ENCODE results near the gene STT3B. TPM values are rescaled to one million over a fixed set of nuclear protein-coding genes. Genes with fewer than 3 reads are reported as not detected.

STT3B gene
- total and polyA plus RNA-seq, 2 experiments from 2014 or later, result 105 to 106 TPM

- H3K27ac ChIP-seq, result no peak overlapping the region
Observed at GRCh38 chr3:31621314-31621713, 88.6 kb downstream of the STT3B start.

GRCh38 chr3:31622636-31623288, 90.0 kb downstream of the STT3B start:
- Histone ChIP-seq H3K4me3 (no peak overlapping the region), H3K36me3 (peaks cover 34% of the 10 kb centered on the region), H3K9me3 (ENCODE audit: low read depth) (no peaks in the 10 kb centered on the region), H3K27ac (no peak overlapping the region), H3K4me1 (ENCODE audit: low read depth) (no peaks in the 10 kb centered on the region), H3K27me3 (no peaks in the 10 kb centered on the region)
- DNase-seq (ENCODE audit: low read depth in 1 of 2, low spot score in 1 of 2), result no peak
- TF ChIP-seq CTCF (IDR thresholded peaks at IDR 0.05; ENCODE audit: low read depth, low read length), result no peak

More at GRCh38 chr3:31621314-31621713, 88.6 kb downstream of the STT3B start:
- DNase-seq (ENCODE audit: low read depth in 1 of 2, low spot score in 1 of 2), result no peak
- no peak for TF ChIP-seq CTCF (IDR thresholded peaks at IDR 0.05; ENCODE audit: low read depth, low read length)
- no peaks in the 10 kb centered on the region for H3K9me3 ChIP-seq (ENCODE audit: low read depth)
- H3K36me3 ChIP-seq, result peaks cover 34% of the 10 kb centered on the region
- H3K4me1 ChIP-seq (ENCODE audit: low read depth), result no peaks in the 10 kb centered on the region
- H3K27me3 ChIP-seq, result no peaks in the 10 kb centered on the region
- H3K4me3 ChIP-seq, result no peak overlapping the region

GRCh38 chr3:31624083-31624709, 91.5 kb downstream of the STT3B start:
- TF ChIP-seq CTCF (IDR thresholded peaks at IDR 0.05; ENCODE audit: low read depth, low read length), result no peak
- peaks cover 35% of the 10 kb centered on the region for H3K36me3 ChIP-seq
- no peak overlapping the region for H3K27ac ChIP-seq
- no peak overlapping the region for H3K4me3 ChIP-seq
- no peaks in the 10 kb centered on the region for H3K4me1 ChIP-seq (ENCODE audit: low read depth)
- no peaks in the 10 kb centered on the region for H3K9me3 ChIP-seq (ENCODE audit: low read depth)
- DNase-seq (ENCODE audit: low read depth in 1 of 2, low spot score in 1 of 2), result no peak
- no peaks in the 10 kb centered on the region for H3K27me3 ChIP-seq

- Histone ChIP-seq H3K9me3 (ENCODE audit: low read depth) (no peaks in the 10 kb centered on the region), H3K27ac (no peak overlapping the region), H3K4me3 (no peak overlapping the region), H3K4me1 (ENCODE audit: low read depth) (no peaks in the 10 kb centered on the region), H3K27me3 (no peaks in the 10 kb centered on the region), H3K36me3 (peaks cover 33% of the 10 kb centered on the region)
- DNase-seq (ENCODE audit: low read depth in 1 of 2, low spot score in 1 of 2), result no peak
- no peak for TF ChIP-seq CTCF (IDR thresholded peaks at IDR 0.05; ENCODE audit: low read depth, low read length)
Observed at GRCh38 chr3:31625358-31625757, 92.6 kb downstream of the STT3B start.

GRCh38 chr3:31629054-31629453, 96.3 kb downstream of the STT3B start:
- H3K27ac ChIP-seq, result no peak overlapping the region
- H3K36me3 ChIP-seq, result peaks cover 41% of the 10 kb centered on the region
- DNase-seq (ENCODE audit: low read depth in 1 of 2, low spot score in 1 of 2), result no peak
- H3K4me1 ChIP-seq (ENCODE audit: low read depth), result no peaks in the 10 kb centered on the region
- no peak for TF ChIP-seq CTCF (IDR thresholded peaks at IDR 0.05; ENCODE audit: low read depth, low read length)
- no peaks in the 10 kb centered on the region for H3K27me3 ChIP-seq
- H3K9me3 ChIP-seq (ENCODE audit: low read depth), result no peaks in the 10 kb centered on the region
- H3K4me3 ChIP-seq, result no peak overlapping the region

Measured in cardiac muscle cell (in vitro differentiated cells and primary cell).